ENCODE results near the gene FBLN2.

The FBLN2 gene

GRCh38 chr3:13620776-13621365, 71.9 kb downstream of the FBLN2 start:
- no peak for TF ChIP-seq EP300 (IDR thresholded peaks at IDR 0.05; ENCODE audit: borderline replicate concordance)
- TF ChIP-seq, protein P1, sequence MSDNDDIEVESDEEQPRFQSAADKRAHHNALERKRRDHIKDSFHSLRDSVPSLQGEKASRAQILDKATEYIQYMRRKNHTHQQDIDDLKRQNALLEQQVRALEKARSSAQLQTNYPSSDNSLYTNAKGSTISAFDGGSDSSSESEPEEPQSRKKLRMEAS (IDR thresholded peaks at IDR 0.05), result no peak

GRCh38 chr3:13621381-13622221, 72.7 kb downstream of the FBLN2 start:
- TF ChIP-seq TCF12 (IDR thresholded peaks at IDR 0.05; ENCODE audit: low read depth) (no peak), TAF1 (IDR thresholded peaks at IDR 0.05; ENCODE audit: low read depth) (no peak), CEBPB (IDR thresholded peaks at IDR 0.05) (no peak), EP300 (IDR thresholded peaks at IDR 0.05; ENCODE audit: borderline replicate concordance) (no peak), EGR1 (IDR thresholded peaks at IDR 0.05) (no peak), ZBTB7A (IDR thresholded peaks at IDR 0.05; ENCODE audit: low read depth) (no peak), REST (IDR thresholded peaks at IDR 0.05; ENCODE audit: low read depth) (no peak), USF1 (IDR thresholded peaks at IDR 0.05) (no peak), TEAD4 (IDR thresholded peaks at IDR 0.05) (no peak)

DNA sequence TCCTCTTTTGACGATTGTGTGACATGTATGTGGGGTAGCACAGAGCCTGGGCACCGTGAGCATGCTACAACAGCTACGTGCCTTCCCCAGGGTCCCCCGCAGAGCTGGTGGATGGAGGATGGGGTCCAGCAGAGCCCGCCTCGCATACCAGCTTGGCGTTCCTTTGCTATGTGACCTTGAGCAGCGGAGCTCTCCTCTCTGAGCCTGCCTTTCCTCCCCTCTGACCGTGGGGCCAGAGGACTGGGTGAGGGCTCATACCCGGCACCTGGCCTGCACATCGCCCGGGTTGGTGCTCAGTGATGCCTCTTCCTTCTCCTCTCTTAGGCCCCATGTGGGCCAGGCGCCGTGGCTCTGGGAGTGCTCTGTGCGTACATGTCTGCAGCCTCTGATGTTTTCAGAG, 73.4 kb downstream of the FBLN2 start:
- no peak for TF ChIP-seq TAF1 (IDR thresholded peaks at IDR 0.05; ENCODE audit: low read depth)
- no peak for TF ChIP-seq YY1 (IDR thresholded peaks at IDR 0.05; ENCODE audit: low read depth)
- TF ChIP-seq REST (IDR thresholded peaks at IDR 0.05; ENCODE audit: low read depth), result no peak

- TF ChIP-seq ZBTB7A (IDR thresholded peaks at IDR 0.05; ENCODE audit: low read depth) (no peak), REST (IDR thresholded peaks at IDR 0.05; ENCODE audit: low read depth) (no peak), EGR1 (IDR thresholded peaks at IDR 0.05) (no peak), EP300 (IDR thresholded peaks at IDR 0.05; ENCODE audit: borderline replicate concordance) (no peak), FOXM1 (IDR thresholded peaks at IDR 0.05; ENCODE audit: borderline replicate concordance, low read depth) (no peak), TCF12 (IDR thresholded peaks at IDR 0.05; ENCODE audit: low read depth) (no peak), CEBPB (IDR thresholded peaks at IDR 0.05) (no peak), CREB1 (IDR thresholded peaks at IDR 0.05; ENCODE audit: low read depth) (no peak), TEAD4 (IDR thresholded peaks at IDR 0.05) (no peak), TAF1 (IDR thresholded peaks at IDR 0.05; ENCODE audit: low read depth) (no peak), YY1 (IDR thresholded peaks at IDR 0.05; ENCODE audit: low read depth) (no peak), NFIC (IDR thresholded peaks at IDR 0.05) (no peak), RAD21 (IDR thresholded peaks at IDR 0.05; ENCODE audit: low read depth) (no peak)
- TF ChIP-seq, protein P1 (IDR thresholded peaks at IDR 0.05), result no peak
Measured at GRCh38 chr3:13623101-13623654, 74.3 kb downstream of the FBLN2 start.

DNA sequence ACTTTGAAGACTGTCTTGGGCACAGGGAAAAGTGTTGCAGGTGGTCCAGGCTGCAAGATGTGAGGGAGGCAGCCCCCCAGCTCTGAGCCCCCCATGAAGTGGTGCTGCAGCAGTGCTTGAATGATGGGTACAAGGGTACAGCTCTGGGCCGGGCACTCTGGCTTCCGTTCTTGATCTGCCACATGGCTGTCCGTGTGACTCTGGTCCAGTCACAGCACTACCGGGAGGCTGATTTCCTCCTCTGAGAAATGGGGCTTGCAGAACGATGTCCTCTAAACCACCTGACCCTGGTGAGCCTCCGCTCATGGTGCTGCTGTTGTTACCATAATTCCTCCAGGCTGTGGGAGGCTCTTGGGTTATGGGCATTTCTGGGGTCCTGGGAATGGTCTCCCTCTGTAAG, 75.1 kb downstream of the FBLN2 start:
- TF ChIP-seq EP300 (IDR thresholded peaks at IDR 0.05; ENCODE audit: borderline replicate concordance), result no peak
- no peak for TF ChIP-seq TEAD4 (IDR thresholded peaks at IDR 0.05)
- TF ChIP-seq CREB1 (IDR thresholded peaks at IDR 0.05; ENCODE audit: low read depth), result no peak
- TF ChIP-seq ZBTB7A (IDR thresholded peaks at IDR 0.05; ENCODE audit: low read depth), result no peak
- no peak for TF ChIP-seq RAD21 (IDR thresholded peaks at IDR 0.05; ENCODE audit: low read depth)
- TF ChIP-seq TCF12 (IDR thresholded peaks at IDR 0.05; ENCODE audit: low read depth), result no peak
- no peak for TF ChIP-seq TAF1 (IDR thresholded peaks at IDR 0.05; ENCODE audit: low read depth)
- TF ChIP-seq REST (IDR thresholded peaks at IDR 0.05; ENCODE audit: low read depth), result no peak
- no peak for TF ChIP-seq EGR1 (IDR thresholded peaks at IDR 0.05)
- no peak for TF ChIP-seq FOXM1 (IDR thresholded peaks at IDR 0.05; ENCODE audit: borderline replicate concordance, low read depth)
- no peak for TF ChIP-seq YY1 (IDR thresholded peaks at IDR 0.05; ENCODE audit: low read depth)
- TF ChIP-seq USF1 (IDR thresholded peaks at IDR 0.05), result no peak
- no peak for TF ChIP-seq NFIC (IDR thresholded peaks at IDR 0.05)
- TF ChIP-seq, protein P1 (IDR thresholded peaks at IDR 0.05), result no peak
- no peak for TF ChIP-seq CEBPB (IDR thresholded peaks at IDR 0.05)
